GM12878 (cell line): ENCODE results near the gene AGAP1. TPM values are rescaled to one million over a fixed set of nuclear protein-coding genes. Genes with fewer than 3 reads are reported as not detected.

Source experiments
- ATAC-seq: fragments of 200-7000 bp; cut with Tn5 transposase; 3 replicates; pipeline ENCODE4 v1.9.1; 2020; ENCODE audit warnings: mild to moderate bottlenecking, moderate library complexity
- BruUV-seq: library from RNA; stranded (reverse); fragments of 400-500 nt; replicated peaks from 2 replicates; lab custom pipeline; 2021; lab: Mats Ljungman, UMichigan
- CTCF ChIA-PET: fragments of 300-600 bp; sonication (Branson Sonifier 250); formaldehyde crosslinking; extraction: SDS; loops from one replicate; lab custom pipeline; 2021; ENCODE audit warnings: inconsistent platforms; lab: Yijun Ruan, JAX
- POLR2A ChIA-PET: fragments of 350-600 bp; formaldehyde crosslinking; extraction: SDS; loops from one replicate; lab custom pipeline; 2021; ENCODE audit warnings: inconsistent platforms; lab: Charles Lee
- RAD21 ChIA-PET: fragments of 300-600 bp; sonication (Branson Sonifier 250); formaldehyde crosslinking; loops from one replicate; lab custom pipeline; 2023; ENCODE audit warnings: antibody characterized with exemption; ENCODE audit not compliant: unreplicated experiment; lab: Charles Lee
- SMC1A ChIA-PET: fragments of 300-600 bp; sonication (Branson Sonifier 250); formaldehyde crosslinking; loops from one replicate; lab custom pipeline; 2023; ENCODE audit not compliant: unreplicated experiment, uncharacterized antibody; lab: Charles Lee
- DNase-seq: peaks from one replicate; pipeline ENCODE4 v3.0.0-alpha.2; 2011; ENCODE audit warnings: low read depth, low spot score
- FAIRE-seq: peaks from 3 replicates; lab custom pipeline; 2011; peaks lifted over from hg19 to GRCh38; lab: Jason Lieb, UNC
- H2AFZ ChIP-seq: 2 replicates; pipeline ENCODE4 v1.6.0; 2011; ENCODE audit warnings: low read depth, low read length, control low read depth; ENCODE audit not compliant: control insufficient read depth
- H3K27ac ChIP-seq: 2 replicates; pipeline ENCODE4 v1.5.1; 2011; ENCODE audit warnings: control low read depth; ENCODE audit not compliant: control insufficient read depth, insufficient read depth
- H3K27me3 ChIP-seq, 2 experiments: replicated peaks in 1 of 2; 2 replicates each; pipeline versions ENCODE4 v1.6.0 to v1.6.1; 2011; ENCODE audit warnings: low read length in 1 of 2; ENCODE audit not compliant: control insufficient read depth in 2 of 2, insufficient read depth in 2 of 2
- H3K36me3 ChIP-seq, 2 experiments: 2 replicates each; pipeline ENCODE4 v1.5.1; 2011; ENCODE audit warnings: low read length in 1 of 2; ENCODE audit not compliant: control insufficient read depth in 2 of 2, insufficient read depth in 2 of 2
- H3K4me1 ChIP-seq: 2 replicates; pipeline ENCODE4 v1.6.1; 2011; ENCODE audit warnings: mild to moderate bottlenecking, low read length, moderate library complexity, mixed read lengths; ENCODE audit not compliant: control insufficient read depth, insufficient read depth
- H3K4me2 ChIP-seq: 2 replicates; pipeline ENCODE4 v1.6.0; 2011; ENCODE audit warnings: control low read depth; ENCODE audit not compliant: control insufficient read depth, insufficient read depth
- H3K4me3 ChIP-seq: fragments of 200-600 bp; sonication (generic); 2 replicates; pipeline ENCODE4 v1.5.1; 2016
- H3K79me2 ChIP-seq: 2 replicates; pipeline ENCODE4 v1.6.0; 2011; ENCODE audit warnings: low read length; ENCODE audit not compliant: control insufficient read depth, insufficient read depth
- H3K9ac ChIP-seq: 2 replicates; pipeline ENCODE4 v1.8.0; 2011; ENCODE audit warnings: low read length, control low read depth, mixed read lengths; ENCODE audit not compliant: control insufficient read depth, insufficient read depth
- H3K9me3 ChIP-seq: replicated peaks from 3 replicates; pipeline ENCODE4 v1.5.1; 2011; ENCODE audit warnings: mild to moderate bottlenecking, low read length; ENCODE audit not compliant: control insufficient read depth, insufficient read depth
- H4K20me1 ChIP-seq: 2 replicates; pipeline ENCODE4 v1.6.0; 2011; ENCODE audit not compliant: control insufficient read depth, insufficient read depth
- CEBPZ ChIP-seq: fragments of 150-350 bp; IDR thresholded peaks from 2 replicates; pipeline ENCODE4 v1.6.1; 2016; ENCODE audit warnings: low read depth, low read length
- E2F4 ChIP-seq: IDR thresholded peaks from 2 replicates; pipeline ENCODE4 v1.6.1; 2012; ENCODE audit warnings: low read depth, low read length, improper control_type of control experiment
- IRF4 ChIP-seq: IDR thresholded peaks from 2 replicates; pipeline ENCODE4 v1.6.1; 2011; ENCODE audit warnings: low read depth, low read length
- JUND ChIP-seq: IDR thresholded peaks from 2 replicates; pipeline ENCODE4 v1.6.1; 2012; ENCODE audit warnings: low read depth, mild to moderate bottlenecking, low read length, improper control_type of control experiment, moderate library complexity
- POU2F2 ChIP-seq: IDR thresholded peaks from 3 replicates; pipeline ENCODE4 v1.6.1; 2011; ENCODE audit warnings: low read depth, mild to moderate bottlenecking, low read length, borderline replicate concordance
- SREBF1 ChIP-seq: IDR thresholded peaks from 2 replicates; pipeline ENCODE4 v1.6.1; 2012; ENCODE audit warnings: mild to moderate bottlenecking, low read length
- ZBTB40 ChIP-seq: fragments of 450-650 bp; IDR thresholded peaks from 2 replicates; pipeline ENCODE4 v1.6.1; 2016; ENCODE audit warnings: mild to moderate bottlenecking, moderate library complexity, borderline replicate concordance
- ZNF24 ChIP-seq: fragments of 450-650 bp; IDR thresholded peaks from 2 replicates; pipeline ENCODE4 v1.6.1; 2017; ENCODE audit warnings: antibody characterized with exemption, mild to moderate bottlenecking
- WGBS: methylation state at CpG from one replicate; pipeline ENCODE4 v1.1.6; 2016; ENCODE audit warnings: low lambda C conversion rate; ENCODE audit not compliant: insufficient replicate concordance, insufficient coverage; ENCODE audit errors: missing lambda C conversion rate; 5-methylcytosine and 5-hydroxymethylcytosine counted together
- in situ Hi-C: fragments of 300-500 bp; cut with MboI; formaldehyde crosslinking; loops from 9 replicates; pipeline ENCODE4 v1.14.3; 2018; ENCODE audit warnings: mixed read lengths
- intact Hi-C: fragments of 100-400 bp; cut with micrococcal nuclease; formaldehyde crosslinking; loops from one replicate; pipeline ENCODE4 v1.14.2; 2022; ENCODE audit not compliant: unreplicated experiment
- polyA plus RNA-seq, 11 experiments: library from polyadenylated mRNA; depleted of rRNA in 4 of 11; unstranded in 6 of 11; stranded (reverse) in 5 of 11; fragments of >200 nt; fragmentation: Nextera tagmentation in 4 of 11; fragmentation: Illumina TruSeq in 1 of 11; extraction: Ambion mirVana in 4 of 11; extraction: Trizol in 1 of 11; gene quantifications; 1 replicate in 1 of 11; 2 replicates in 10 of 11; pipeline versions ENCODE4 v1.2.1 to v1.2.3, GENCODE V29; 2011 to 2016; ENCODE audit warnings: inconsistent platforms in 2 of 11, missing spikeins in 2 of 11, low read depth in 1 of 11
- total RNA-seq, 4 experiments: library from RNA; depleted of rRNA in 3 of 4; stranded (reverse); fragments of >200 nt in 3 of 4; fragmentation: Illumina TruSeq in 1 of 4; extraction: Trizol in 1 of 4; gene quantifications; 2 replicates each; pipeline versions ENCODE4 v1.2.1 to v1.2.3, GENCODE V29; 2013 to 2021

Gene AGAP1
- total and polyA plus RNA-seq, 10 of the 15 experiments (the other 5 are each of a cell fraction or from before 2014, with no cell fraction given) = 0.05 to 0.15 (median 0.06) TPM; not detected in 7

GRCh38 chr2:236012155-236012554 is 518.3 kb downstream of the AGAP1 start:
- no peaks in the 10 kb centered on the region for H4K20me1 ChIP-seq
- DNase-seq (no peak), FAIRE-seq (no peak), ATAC-seq (no peak)
- ChIA-PET POLR2A (no interaction called here), CTCF (no interaction called here), RAD21 (no interaction called here), SMC1A (no interaction called here)
- no TSS peak for BruUV-seq
- no peaks in the 10 kb centered on the region for H3K4me1 ChIP-seq
- H3K36me3 ChIP-seq = no peaks in the 10 kb centered on the region
- no peak overlapping the region for H3K4me2 ChIP-seq
- no peak overlapping the region for H3K9ac ChIP-seq
- no peaks in the 10 kb centered on the region for H3K9me3 ChIP-seq
- no peak overlapping the region for H3K4me3 ChIP-seq
- no peaks in the 10 kb centered on the region for H3K27me3 ChIP-seq
- in situ Hi-C loops = no loop called here
- no peak overlapping the region for H3K27ac ChIP-seq
- 32% methylated on average over 8 of the region's 8 CpGs for WGBS
- H3K79me2 ChIP-seq = no peaks in the 10 kb centered on the region
- intact Hi-C loops = no loop called here
- H2AFZ ChIP-seq = no peak overlapping the region
- TF ChIP-seq ZNF24 (no peak), JUND (no peak), CEBPZ (no peak), ZBTB40 (no peak), SREBF1 (no peak), E2F4 (no peak), IRF4 (no peak), POU2F2 (no peak)
